Adipose tissue (tissue), 3 donors: Measurements from ENCODE around the gene TELO2. TPM values are rescaled to one million over a fixed set of nuclear protein-coding genes. Genes with fewer than 3 reads are reported as not detected.

Experiments used
- H3K27ac ChIP-seq: one replicate; pipeline ENCODE4 v1.5.1; 2013; ENCODE audit warnings: low read depth, low read length
- WGBS, 3 donors: extraction: QIAGEN DNeasy Blood & Tissue Kit; methylation state at CpG; one replicate each; pipeline ENCODE4 v1.1.7; 2013; 5-methylcytosine and 5-hydroxymethylcytosine counted together
- polyA plus RNA-seq, 3 donors: library from polyadenylated mRNA; stranded (reverse); fragments of 200-250 nt; gene quantifications; one replicate each; pipeline ENCODE4 v1.2.3, GENCODE V29; 2013
- donor health status: healthy with polysubstance abuse.
- donor health status: Bipolar disorder and iron deficiency.
- donor health status: healthy.

The TELO2 gene
- polyA plus RNA-seq, 3 donors = 29.7 to 47.7 (median 39.2) TPM

- 64 to 85% (median 82%) methylated on average over 23 of the region's 23 CpGs for WGBS, 3 donors
- H3K27ac ChIP-seq = no peak overlapping the region
These were observed 858 bp upstream of the TELO2 start for GRCh38 chr16:1492082-1492922.

DNA sequence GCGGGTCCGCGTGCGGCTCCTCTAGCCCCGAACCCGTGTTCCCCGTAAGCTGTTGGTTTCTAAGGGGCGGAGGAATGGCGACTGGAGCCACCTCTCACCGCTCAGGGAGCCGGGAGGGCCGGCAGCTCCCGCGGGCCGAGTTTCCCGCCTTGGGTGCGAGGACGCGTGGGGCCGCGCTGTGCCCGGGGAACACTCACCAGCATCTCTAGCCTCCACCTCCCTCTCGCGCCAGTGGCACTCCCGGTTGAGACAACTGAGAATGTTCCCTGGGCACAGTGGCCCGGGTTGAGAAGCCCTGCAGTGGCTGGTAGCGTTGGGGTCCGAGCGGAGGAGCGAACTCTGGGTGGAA is 560 bp downstream of the TELO2 start:
- H3K27ac ChIP-seq = no peak overlapping the region
- WGBS, 3 donors = 0 to 1% (median 0%) methylated on average over 28 to 30 of the region's 30 CpGs

DNA sequence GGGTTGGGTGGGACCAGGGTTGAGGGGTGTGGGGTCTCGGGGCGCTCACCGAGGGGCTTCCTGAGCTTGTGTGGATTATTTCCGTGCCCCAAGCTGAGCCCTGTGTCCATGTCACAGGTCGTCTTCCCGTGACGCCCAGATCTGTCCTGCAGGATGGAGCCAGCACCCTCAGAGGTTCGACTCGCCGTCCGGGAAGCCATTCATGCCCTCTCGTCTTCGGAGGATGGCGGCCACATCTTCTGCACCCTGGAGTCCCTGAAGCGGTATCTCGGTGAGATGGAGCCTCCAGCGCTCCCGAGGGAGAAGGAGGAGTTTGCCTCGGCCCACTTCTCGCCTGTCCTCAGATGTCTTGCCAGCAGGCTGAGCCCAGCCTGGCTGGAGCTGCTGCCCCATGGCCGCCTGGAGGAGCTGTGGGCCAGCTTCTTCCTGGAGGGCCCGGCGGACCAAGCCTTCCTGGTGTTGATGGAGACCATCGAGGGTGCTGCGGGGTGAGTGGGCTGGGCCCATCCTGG is 1.0 kb downstream of the TELO2 start:
- no peak overlapping the region for H3K27ac ChIP-seq
- 28 to 39% (median 39%) methylated on average over 24 to 25 of the region's 25 CpGs for WGBS, 3 donors

GRCh38 chr16:1494711-1495110 is 1.6 kb downstream of the TELO2 start:
- WGBS, 3 donors = 73 to 77% (median 75%) methylated on average over 13 of the region's 13 CpGs
- H3K27ac ChIP-seq = no peak overlapping the region

DNA sequence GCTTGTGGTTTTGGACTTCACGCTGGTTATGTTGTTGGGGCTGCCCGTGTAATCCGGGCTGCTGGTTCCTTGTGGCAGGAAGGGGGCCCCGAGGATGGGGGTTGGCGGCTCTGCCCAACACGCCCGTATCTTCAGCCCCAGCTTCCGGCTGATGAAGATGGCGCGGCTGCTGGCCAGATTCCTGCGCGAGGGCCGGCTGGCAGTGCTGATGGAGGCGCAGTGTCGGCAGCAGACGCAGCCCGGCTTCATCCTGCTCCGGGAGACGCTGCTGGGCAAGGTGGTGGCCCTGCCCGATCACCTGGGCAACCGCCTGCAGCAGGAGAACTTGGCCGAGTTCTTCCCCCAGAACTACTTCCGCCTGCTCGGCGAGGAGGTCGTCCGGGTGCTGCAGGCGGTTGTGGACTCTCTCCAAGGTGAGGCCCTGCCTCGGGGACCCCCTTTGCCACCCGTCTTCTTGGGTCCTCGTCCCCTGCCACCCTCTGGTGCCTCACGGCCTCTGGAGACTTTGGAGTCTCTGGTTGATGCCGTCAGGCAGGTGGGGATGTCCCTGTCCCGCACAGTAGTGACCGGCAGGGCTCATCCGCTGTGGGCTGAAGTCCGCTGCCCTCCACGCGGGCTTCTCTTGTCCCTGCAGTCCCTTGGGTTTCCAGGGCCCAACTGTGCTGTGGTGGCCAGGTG is 2.2 kb downstream of the TELO2 start:
- H3K27ac ChIP-seq = no peak overlapping the region
- 88 to 94% (median 90%) methylated on average over 37 to 39 of the region's 39 CpGs for WGBS, 3 donors

- 93 to 95% (median 94%) methylated on average over 24 to 25 of the region's 25 CpGs for WGBS, 3 donors
- no peak overlapping the region for H3K27ac ChIP-seq
These were observed 2.7 kb downstream of the TELO2 start for GRCh38 chr16:1495889-1496262.

- no peak overlapping the region for H3K27ac ChIP-seq
- WGBS, 3 donors = 93 to 96% (median 93%) methylated on average over 19 to 25 of the region's 25 CpGs
These were observed 3.3 kb downstream of the TELO2 start for GRCh38 chr16:1496464-1496863.

- H3K27ac ChIP-seq = no peak overlapping the region
- WGBS, 3 donors = 91 to 93% (median 93%) methylated on average over 21 of the region's 21 CpGs
These were observed 3.9 kb downstream of the TELO2 start for GRCh38 chr16:1497014-1497598.

DNA sequence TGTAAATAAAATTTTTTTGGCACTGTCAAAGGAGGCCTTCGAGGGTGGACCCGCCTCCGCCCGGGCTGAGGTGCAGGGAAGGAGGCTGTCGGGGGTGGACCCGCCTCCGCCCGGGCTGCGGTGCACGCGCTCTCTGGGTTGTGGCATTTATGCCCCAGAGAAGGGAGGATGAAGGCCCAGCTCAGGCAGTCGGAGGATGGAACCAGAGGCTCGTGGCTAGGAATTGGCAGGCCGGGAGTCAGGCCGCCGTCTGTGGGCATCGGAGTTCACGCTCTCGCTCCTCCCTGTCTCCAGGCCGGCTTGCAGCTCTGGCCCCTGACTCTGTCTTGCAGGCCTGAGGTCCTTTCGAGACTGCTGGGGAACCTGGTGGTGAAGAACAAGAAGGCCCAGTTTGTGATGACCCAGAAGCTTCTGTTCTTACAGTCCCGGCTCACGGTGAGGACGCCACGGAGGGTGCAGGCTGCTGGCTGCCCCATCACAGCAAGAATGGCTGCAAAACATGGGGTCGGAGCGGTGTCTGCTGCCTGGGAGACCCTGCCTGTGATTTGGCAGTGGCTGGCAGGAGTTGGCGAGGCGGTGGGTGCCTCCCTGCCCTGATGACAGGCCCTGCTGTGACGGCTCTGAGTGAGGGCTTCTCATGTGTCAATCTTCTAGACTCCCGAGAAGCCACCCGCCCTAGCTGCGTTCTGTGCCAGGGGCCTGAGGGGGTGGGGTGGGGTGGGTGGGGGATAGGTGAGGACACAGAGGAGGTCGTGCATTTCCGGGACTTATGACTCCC is 5.9 kb downstream of the TELO2 start:
- WGBS, 3 donors = 91 to 93% (median 92%) methylated on average over 32 to 35 of the region's 35 CpGs
- no peak overlapping the region for H3K27ac ChIP-seq

DNA sequence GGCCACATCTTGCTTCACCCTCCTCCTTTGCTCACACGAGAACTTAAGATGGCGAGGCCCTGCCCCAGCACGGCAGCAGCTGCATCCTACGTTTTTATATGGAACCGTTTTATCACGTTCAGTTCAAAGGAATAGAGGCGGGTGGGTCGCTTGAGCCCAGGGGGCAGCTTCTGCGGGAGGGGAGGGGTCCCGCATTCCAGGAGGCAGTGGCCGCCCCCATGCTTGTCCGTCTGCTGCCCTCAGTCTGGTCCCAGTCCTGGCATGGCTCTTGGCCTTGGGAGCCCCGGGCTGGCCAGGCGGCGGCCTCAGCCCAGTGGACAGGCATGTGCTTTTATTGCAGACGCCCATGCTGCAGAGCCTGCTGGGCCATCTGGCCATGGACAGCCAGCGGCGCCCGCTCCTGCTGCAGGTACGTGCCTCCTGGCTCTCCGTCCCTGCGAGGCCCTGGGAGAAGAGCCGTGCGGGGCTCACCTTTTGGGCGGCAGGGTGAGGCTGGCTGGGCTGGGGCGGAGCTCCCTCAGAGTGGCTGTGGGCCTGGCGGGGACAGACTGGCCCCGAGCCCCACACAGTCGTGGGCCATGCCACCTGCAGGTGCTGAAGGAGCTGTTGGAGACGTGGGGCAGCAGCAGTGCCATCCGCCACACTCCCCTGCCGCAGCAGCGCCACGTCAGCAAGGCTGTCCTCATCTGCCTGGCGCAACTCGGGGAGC is 6.8 kb downstream of the TELO2 start:
- no peak overlapping the region for H3K27ac ChIP-seq
- whole genome bisulfite sequencing, 3 donors = 94 to 96% (median 95%) methylated on average over 34 to 36 of the region's 36 CpGs

GRCh38 chr16:1500465-1501150 is 7.4 kb downstream of the TELO2 start:
- H3K27ac ChIP-seq = no peak overlapping the region
- WGBS, 3 donors = 94 to 96% (median 94%) methylated on average over 43 to 44 of the region's 44 CpGs

- WGBS, 3 donors = 93 to 95% (median 94%) methylated on average over 22 to 23 of the region's 23 CpGs
- no peak overlapping the region for H3K27ac ChIP-seq
These were observed 8.5 kb downstream of the TELO2 start for GRCh38 chr16:1501630-1502029.

DNA sequence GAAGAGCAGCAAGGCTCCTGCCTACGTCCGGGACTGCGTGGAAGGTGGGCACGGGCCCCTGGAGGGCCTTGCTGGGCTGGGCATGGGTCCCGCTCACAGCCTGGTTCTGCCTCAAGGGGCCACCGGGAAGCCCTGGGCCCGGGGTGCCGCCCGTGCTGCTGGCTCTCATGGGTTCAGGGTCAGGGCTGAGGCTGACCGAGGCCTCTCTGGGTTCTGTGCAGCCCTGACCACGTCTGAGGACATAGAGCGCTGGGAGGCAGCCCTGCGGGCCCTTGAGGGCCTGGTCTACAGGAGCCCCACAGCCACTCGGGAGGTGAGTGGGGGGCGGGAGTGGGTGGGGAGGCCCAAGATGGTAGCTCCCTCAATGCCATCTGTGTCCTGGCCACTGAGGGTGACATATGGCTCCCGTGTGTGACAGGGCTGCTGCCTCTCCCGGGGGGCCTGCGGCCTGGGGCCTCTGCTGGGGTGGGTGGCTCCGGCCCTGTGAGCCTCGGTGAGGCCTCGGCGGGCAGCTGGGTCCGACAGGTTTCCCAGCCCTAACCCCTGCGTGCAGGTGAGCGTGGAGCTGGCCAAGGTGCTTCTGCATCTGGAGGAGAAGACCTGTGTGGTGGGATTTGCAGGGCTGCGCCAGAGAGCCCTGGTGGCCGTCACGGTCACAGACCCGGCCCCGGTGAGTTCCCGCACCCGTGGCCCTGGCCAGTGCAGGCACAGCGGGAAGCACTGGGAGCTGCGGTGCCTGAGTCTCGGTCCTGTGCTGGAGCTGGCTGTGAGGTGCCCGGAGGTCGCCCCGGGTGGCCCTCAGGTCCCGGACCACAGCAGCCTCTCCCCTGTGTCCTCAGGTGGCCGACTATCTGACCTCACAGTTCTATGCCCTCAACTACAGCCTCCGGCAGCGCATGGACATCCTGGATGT is 9.2 kb downstream of the TELO2 start:
- WGBS, 3 donors = 95 to 97% (median 96%) methylated on average over 40 to 42 of the region's 42 CpGs
- no peak overlapping the region for H3K27ac ChIP-seq

- no peak overlapping the region for H3K27ac ChIP-seq
- 96 to 98% (median 97%) methylated on average over 37 of the region's 37 CpGs for WGBS, 3 donors
These were observed 10.2 kb downstream of the TELO2 start for GRCh38 chr16:1503110-1503955.

DNA sequence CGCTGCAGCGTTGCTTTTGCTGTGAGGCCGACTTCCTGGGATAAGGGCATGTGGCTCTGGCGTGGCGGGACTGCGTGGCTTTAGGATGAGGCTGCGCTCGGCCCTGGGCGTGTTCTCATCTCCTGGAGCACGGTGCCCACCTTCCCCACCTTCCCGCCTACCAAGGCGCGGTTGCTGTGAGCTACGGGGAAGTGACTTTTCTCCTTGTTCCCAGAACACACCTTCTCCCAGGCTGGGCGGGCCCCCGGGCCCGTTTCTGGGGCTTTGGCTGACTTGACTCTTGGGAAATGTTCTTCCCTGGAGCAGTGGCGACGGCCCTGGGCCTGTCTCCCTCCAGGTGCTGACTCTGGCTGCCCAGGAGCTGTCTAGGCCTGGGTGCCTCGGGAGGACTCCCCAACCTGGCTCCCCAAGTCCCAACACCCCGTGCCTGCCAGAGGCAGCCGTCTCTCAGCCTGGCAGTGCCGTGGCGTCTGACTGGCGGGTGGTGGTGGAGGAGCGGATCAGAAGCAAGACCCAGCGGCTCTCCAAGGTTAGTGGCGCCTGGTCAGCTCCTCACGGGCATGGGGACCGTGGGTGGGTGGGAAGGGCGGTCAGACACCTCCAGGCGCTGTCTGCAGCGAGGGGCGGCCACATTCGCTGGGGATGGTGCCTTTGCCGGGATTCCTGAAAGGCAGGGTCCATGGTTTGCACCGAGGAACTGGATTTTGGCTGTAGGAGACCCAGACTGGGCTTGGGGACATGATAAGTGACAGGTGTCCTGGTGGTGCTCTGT is 12.1 kb downstream of the TELO2 start:
- H3K27ac ChIP-seq = no peak overlapping the region
- 93 to 96% (median 95%) methylated on average over 36 to 37 of the region's 37 CpGs for WGBS, 3 donors
